Measurements from ENCODE around the gene PAX7. TPM values are rescaled to one million over a fixed set of nuclear protein-coding genes. Genes with fewer than 3 reads are reported as not detected.
"Not testable (repeated sequence)": the region's sequence is repeated elsewhere in the genome, so short reads cannot be mapped to it uniquely, and the experiment has no call there.

PAX7 gene
- total RNA-seq, 1 experiment from 2014 or later = not detected

- no peak for DNase-seq (ENCODE audit: low read depth)
Measured at GRCh38 chr1:18657506-18658201, 27.0 kb downstream of the PAX7 start.

- DNase-seq (ENCODE audit: low read depth) = no peak
Measured at GRCh38 chr1:18658831-18659230, 28.2 kb downstream of the PAX7 start.

DNA sequence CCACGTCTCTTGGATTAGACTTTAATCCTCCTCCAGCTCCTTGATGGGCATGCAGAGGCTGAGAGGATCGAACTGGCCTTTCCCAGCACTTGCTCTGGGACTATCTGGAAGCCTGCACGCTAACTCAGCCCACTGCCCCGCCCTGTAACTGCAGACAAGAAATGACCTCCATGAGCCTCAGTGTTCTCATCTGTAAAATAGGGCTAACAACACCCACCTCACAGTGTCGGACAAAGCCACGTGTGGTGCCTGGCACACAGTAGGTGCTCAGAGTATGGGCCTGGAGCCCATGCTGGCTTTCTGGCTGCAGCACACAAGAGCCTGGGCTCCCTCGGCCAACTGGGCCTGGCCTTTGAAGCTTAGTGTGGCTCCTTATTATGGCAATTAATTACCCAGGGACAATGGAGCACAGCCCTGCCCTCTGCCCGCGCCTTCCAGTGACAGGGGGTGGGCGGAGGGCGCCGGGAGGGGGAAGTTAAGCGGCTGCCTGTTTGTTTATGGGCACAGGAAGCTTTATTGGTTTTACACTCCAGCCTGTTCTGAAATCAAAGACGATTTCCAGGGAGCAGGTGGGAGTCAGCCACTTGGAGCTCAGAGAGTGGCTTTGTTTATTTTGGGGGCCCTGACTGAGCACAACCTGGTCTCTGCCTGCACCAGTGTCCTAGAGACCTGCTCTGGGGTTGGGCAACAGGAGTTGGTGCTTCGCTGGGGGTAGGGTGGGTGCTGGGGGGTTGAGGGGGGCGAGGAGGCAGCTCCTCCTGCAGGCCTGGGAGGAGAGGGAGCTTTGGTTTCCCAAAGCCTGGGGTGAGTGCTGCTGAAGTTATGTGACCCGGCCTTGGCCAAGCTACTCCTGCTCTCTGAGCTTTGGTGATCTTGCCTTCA is 31.0 kb downstream of the PAX7 start:
- no peak for DNase-seq (ENCODE audit: low read depth)

- DNase-seq (ENCODE audit: low read depth) = no peak
Measured at GRCh38 chr1:18662286-18662639, 31.6 kb downstream of the PAX7 start.

DNA sequence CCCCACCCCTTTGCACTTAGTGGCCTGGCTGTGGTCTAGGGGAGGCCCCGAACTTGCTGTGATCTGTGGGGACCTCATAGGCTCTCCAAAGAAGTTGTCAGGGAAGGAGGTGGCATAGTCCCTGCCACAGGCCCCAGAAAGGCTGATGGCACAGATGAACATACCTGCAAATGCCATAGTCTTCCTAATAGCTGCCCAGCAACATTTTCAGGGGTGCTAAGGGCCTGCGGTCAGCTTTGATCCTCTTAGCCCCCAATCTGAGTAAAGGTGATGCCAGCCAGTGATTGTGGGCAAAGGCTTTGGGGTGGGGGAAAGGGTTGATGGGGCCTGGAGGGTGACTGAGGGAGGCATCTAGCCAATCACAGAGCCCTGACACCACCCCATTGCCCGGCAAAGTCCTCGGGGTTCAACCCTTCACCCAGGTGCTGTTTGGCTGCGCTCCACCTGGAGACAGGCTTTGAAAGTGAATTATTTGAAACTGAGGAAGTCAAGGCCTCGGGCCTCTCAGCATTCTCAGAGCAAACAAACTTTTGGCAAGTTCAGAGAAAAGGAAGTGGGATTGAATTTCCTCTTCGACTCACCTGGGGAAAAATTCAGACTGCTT is 35.8 kb downstream of the PAX7 start:
- no peak for DNase-seq (ENCODE audit: low read depth)

- no peak for DNase-seq (ENCODE audit: low read depth)
Measured at GRCh38 chr1:18667333-18667732, 36.7 kb downstream of the PAX7 start.

GRCh38 chr1:18668046-18668445 is 37.4 kb downstream of the PAX7 start:
- DNase-seq (ENCODE audit: low read depth) = no peak

GRCh38 chr1:18668750-18669404 is 38.2 kb downstream of the PAX7 start:
- DNase-seq (ENCODE audit: low read depth) = peak; percentile 44

DNA sequence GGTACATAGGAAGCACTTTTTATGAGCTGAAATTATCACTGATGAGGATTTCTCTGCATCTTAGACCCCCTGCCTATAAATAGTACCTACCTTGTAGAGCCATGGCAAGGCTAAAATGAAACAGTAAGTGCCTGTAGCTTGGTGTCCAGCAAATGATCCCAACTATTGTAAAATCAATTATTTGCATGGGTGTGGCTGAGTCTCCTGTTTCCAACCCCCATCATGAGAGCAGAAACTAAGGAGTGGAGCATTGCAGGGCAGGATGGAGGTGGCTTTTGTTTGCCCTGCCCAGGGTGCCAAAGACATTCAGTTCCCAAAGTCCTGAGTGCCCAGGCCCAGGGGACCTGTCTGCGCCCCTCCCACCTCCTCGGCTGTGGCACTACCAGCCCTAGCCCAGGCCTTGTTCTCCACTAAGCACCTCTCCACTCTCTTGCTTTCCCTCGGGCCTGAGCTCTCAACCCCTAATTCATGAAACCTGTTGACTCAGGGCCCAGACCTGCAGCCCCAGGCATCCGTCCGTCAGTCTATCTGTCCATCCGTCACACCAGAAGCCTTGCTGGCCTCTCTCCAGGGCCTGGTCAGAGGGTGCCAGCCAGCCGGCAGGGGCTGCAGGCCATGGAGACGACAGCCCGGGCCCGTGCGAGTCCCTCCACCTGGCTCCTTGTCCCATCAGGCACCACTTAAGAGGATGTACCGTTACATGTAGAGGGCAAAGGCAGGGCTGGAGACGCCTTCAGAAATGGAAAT is 39.6 kb downstream of the PAX7 start:
- DNase-seq (ENCODE audit: low read depth) = no peak

GRCh38 chr1:18670868-18671225 is 40.2 kb downstream of the PAX7 start:
- no peak for DNase-seq (ENCODE audit: low read depth)

DNA sequence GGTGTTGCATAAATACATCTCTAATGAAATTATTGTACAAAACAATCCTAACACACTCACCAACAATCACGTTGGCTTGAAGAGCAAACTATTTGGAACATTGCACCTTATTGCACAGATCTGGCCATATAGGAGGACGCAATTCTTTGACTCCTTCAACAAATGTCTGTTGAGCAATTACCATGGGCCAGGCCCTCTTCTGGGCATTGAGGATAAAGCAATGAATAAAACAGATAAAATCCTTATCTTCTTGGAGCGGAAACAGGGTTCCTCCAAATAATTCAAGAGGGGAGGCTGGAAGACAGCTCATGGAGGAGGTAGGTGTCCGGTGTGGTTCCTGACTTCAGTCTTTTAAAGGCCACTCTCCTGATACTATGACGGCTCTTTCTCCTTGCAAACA is 43.3 kb downstream of the PAX7 start:
- DNase-seq (ENCODE audit: low read depth) = no peak

DNA sequence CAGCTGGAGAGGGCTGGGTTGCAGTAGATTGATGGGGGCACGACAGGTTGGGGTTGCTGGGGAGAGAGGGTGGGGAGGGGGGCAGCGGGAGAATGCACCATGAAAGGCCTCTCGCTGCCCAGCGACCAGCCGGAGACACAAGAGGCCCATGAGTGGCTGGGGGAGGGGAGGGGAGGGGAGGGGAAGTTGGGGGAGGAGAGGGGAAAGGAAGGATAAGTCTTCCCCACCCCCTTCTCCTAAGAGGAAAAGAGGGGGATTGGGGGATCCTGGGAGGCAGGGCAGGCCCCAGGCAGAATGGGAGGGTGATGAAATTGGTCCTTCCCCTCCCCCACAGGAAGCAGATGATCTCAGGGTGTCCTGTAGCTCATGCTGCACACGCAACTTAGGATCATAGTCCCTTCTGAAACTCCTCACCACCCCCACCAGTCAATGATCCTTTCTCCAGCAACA is 45.7 kb downstream of the PAX7 start:
- DNase-seq (ENCODE audit: low read depth) = no peak

- peak; percentile 8 for DNase-seq (ENCODE audit: low read depth)
Measured at GRCh38 chr1:18681423-18681835, 50.8 kb downstream of the PAX7 start.

DNA sequence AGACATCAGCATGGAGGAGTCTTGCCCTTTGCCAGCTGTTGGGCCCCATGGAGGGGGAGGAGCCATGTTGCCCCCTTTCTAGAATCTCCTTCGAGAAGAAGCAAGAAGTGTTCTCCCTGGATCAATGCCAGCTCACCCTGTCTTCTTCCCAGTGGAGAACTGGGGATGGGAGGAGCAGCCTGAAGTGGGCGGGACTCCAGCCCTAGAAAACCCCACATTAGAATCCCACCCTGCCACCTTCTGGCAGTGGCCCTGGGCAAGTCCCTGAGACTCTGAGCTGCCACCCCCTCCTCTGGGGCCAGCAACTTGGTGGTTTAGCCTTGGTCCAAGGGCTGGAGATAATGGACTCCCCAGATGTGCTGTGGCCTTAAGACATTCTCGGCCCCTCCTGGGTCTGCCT is 51.7 kb downstream of the PAX7 start:
- no peak for DNase-seq (ENCODE audit: low read depth)

GRCh38 chr1:18684303-18684702 is 53.7 kb downstream of the PAX7 start:
- DNase-seq (ENCODE audit: low read depth) = no peak

- DNase-seq (ENCODE audit: low read depth) = no peak
Measured at GRCh38 chr1:18686540-18686939, 55.9 kb downstream of the PAX7 start.

- no peak for DNase-seq (ENCODE audit: low read depth)
Measured at GRCh38 chr1:18687273-18687672, 56.6 kb downstream of the PAX7 start.

- no peak for DNase-seq (ENCODE audit: low read depth)
Measured at GRCh38 chr1:18691648-18692047, 61.0 kb downstream of the PAX7 start.

- no peak for DNase-seq (ENCODE audit: low read depth)
Measured at GRCh38 chr1:18693256-18694098, 62.8 kb downstream of the PAX7 start.

DNA sequence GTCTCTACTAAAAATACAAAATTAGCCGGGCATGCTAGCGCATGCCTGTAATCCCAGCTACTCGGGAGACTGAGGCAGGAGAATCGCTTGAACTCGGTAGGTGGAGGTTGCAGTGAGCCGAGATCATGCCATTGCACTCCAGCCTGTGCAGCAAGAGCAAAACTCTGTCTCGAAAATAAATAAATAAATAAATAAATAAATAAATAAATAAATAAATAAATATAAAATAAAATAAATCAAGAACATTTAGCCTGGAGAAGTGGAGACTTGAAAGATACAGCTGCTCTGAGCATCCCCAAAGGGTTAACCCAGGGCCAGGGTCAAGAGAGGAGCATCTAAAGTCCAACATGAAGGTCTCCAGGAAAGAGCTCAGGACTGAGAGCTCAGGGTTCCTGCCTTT is 63.6 kb downstream of the PAX7 start:
- not testable (repeated sequence) for DNase-seq (ENCODE audit: low read depth)
